ENCODE data around the gene ARIH2.

Gene ARIH2

DNA sequence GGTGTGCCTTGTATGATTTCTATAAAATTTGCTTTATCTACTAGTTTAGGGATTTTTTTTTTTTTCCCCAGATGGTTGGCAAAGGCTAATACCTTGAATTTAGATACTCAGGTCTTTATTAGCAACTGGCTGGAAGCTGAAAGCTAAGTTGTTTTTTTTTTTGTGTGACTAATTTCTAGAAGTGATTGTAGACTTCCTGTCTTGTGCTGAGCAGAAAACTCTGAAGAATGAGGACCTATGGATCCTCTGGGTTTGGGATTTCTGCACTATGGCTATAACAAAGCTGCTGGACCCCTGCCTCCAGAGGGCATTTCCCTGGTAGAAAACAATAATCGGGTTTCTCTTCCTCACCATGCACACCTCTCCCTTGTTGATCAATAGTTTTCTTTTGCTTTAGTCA lies 10.0 kb downstream of the ARIH2 start:
- DNase-seq (ENCODE audit: low read depth in 2 of 2, low spot score in 1 of 2), result no peak

- DNase-seq (ENCODE audit: low read depth in 2 of 2, low spot score in 1 of 2), result no peak
Observed at GRCh38 chr3:48929358-48930035, 10.9 kb downstream of the ARIH2 start.

- no peak for DNase-seq (ENCODE audit: low read depth in 2 of 2, low spot score in 1 of 2)
Observed at GRCh38 chr3:48930590-48930989, 11.9 kb downstream of the ARIH2 start.

GRCh38 chr3:48931944-48932580 lies 13.4 kb downstream of the ARIH2 start:
- DNase-seq (ENCODE audit: low read depth in 2 of 2, low spot score in 1 of 2), result no peak

DNA sequence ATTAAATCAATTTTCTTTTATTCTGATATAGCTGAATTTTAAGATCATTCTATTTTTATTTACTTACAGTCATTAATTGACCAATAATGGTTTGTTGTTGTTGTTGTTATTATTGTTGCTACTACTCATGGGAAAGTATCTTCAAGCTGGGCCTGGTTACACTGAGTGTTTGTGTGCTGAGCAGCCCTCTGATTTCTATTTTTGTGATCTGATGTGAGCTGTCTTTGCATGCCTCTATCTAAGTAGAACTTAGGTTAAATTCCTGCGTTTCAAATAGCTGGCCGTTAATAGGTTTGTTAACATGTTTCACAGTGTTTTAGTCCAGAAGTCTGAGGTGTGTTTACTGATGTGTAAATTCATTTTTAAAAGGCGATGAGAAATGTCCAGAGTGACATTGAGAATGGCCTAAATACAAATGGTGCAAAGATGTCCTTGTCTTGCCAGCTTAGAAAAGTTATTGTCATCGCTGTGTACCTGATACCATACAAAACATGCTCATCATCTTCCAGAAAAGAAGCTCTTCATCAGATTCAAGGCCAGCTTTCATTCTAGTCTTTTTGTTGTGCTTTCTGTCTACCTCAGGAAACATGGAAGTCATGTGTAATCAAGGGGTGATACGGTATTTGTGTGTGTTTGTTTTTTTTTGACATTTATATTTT lies 15.8 kb downstream of the ARIH2 start:
- DNase-seq (ENCODE audit: low read depth in 2 of 2, low spot score in 1 of 2), result no peak

DNA sequence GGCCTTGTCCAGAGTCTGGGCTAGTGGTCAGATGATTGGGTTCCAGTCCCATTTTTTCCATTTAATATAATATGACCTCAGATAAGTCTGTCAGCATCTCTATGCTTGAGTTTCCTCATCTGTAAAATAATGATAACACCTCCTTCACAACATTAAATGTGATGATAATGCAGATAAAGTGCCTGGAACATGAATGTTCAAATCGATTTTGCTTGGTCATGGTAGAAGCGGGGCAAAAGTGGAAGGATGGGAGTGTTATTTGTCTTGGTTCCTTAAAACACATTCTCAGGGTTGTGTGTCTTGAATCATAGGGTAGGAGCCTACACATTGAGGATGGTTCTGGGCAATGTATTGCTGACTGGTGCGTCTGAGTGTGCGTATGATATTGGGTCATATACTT lies 16.9 kb downstream of the ARIH2 start:
- no peak for DNase-seq (ENCODE audit: low read depth in 2 of 2, low spot score in 1 of 2)

DNA sequence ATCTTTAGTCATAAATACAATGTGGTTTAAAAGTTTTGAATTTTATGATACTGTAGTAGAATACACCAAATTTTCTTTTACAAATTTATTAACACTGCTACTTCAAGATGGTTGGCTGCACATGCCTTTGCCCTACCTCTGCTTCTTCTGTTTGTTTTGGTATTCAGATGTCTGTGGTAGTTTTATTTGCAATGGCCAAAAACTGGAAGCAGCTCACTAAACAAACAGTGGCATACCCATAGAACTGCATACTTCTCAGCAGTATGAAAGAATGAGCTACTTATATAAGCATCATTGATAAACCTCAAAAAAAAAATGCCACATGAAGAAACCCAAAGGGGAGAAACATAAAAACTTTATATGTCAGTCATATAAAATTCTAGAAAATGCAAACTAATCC lies 19.5 kb downstream of the ARIH2 start:
- DNase-seq (ENCODE audit: low read depth in 2 of 2, low spot score in 1 of 2), result no peak

- no peak for DNase-seq (ENCODE audit: low read depth in 2 of 2, low spot score in 1 of 2)
Observed at GRCh38 chr3:48938689-48939088, 20.0 kb downstream of the ARIH2 start.

DNA sequence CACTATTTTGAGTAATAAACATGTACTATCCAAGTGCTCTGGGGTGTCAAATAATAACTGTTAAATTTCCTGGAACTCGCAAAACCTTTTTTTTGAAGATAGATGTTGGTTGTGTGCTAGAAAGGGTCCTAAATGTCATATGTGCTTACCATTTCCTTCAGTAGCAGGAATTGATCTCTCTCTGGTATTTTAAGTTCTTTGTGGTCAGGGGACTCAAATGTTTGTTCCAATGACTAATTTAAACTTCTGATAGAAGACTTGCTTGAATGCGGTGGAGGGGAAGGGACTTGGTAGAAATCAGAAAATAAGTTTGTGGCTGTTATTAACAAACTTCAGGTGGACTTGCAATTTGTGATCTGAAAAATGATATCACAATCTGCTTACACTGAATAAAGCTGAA lies 26.8 kb downstream of the ARIH2 start:
- DNase-seq (ENCODE audit: low read depth in 2 of 2, low spot score in 1 of 2), result no peak

- no peak for DNase-seq (ENCODE audit: low read depth in 2 of 2, low spot score in 1 of 2)
Observed at GRCh38 chr3:48945891-48946549, 27.4 kb downstream of the ARIH2 start.

DNA sequence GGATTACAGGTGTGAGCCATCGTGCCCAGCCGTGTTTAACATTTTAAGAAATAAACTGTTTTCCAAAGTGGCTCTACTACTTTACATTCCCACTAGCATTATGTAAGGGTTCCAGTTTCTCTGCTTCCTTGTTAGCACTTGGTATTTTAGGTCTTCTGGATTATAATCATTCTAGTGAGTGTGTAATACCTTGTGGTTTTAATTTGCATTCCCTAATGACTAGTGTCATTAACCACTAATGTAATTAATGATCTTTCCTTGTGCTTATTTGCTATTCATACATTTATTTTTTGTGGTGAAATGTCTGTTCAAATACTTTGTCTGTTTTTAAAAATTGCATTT lies 30.7 kb downstream of the ARIH2 start:
- DNase-seq (ENCODE audit: low read depth in 2 of 2, low spot score in 1 of 2), result no peak

GRCh38 chr3:48950051-48950450 lies 31.4 kb downstream of the ARIH2 start:
- no peak for DNase-seq (ENCODE audit: low read depth in 2 of 2, low spot score in 1 of 2)

GRCh38 chr3:48951764-48952163 lies 33.1 kb downstream of the ARIH2 start:
- no peak for DNase-seq (ENCODE audit: low read depth in 2 of 2, low spot score in 1 of 2)

- DNase-seq (ENCODE audit: low read depth in 2 of 2, low spot score in 1 of 2), result peak; percentile 9 to 17
Observed at GRCh38 chr3:48952510-48953118, 34.0 kb downstream of the ARIH2 start.

DNA sequence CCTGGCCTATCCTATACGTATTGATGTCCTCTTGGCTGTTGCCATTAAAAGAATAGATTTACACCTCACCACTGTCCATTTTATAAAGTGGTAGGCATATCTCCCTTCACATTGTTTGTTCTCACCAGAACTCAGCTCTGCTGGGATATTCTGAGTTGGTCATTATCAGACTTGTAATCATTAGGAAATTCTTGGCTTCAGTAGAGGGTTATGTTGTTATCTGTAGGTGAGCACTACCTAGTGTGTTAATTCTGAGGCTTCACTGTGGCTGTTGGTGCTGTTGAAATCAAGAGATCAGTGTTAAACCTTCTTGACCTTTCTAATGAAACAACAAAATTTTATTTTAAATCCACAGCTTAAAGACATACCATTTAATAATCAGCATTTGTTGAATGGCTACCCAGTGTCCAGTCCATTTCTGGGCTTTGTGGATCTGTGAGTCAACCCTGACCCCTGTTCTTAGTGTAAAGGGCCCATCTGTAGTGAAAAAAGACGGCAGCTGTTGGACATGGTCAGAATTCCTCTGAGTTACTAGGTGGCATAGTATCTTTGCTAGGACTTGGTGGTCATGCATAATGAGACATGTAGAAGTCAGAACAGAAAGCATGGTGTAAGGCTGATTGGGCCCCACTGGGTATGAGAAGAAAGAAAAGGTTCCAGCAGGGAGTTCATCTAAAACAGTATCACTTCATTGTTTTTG lies 38.5 kb downstream of the ARIH2 start:
- DNase-seq (ENCODE audit: low read depth in 2 of 2, low spot score in 1 of 2), result no peak

- no peak for DNase-seq (ENCODE audit: low read depth in 2 of 2, low spot score in 1 of 2)
Observed at GRCh38 chr3:48960841-48961413, 42.3 kb downstream of the ARIH2 start.

GRCh38 chr3:48962340-48962739 lies 43.7 kb downstream of the ARIH2 start:
- no peak for DNase-seq (ENCODE audit: low read depth in 2 of 2, low spot score in 1 of 2)

DNA sequence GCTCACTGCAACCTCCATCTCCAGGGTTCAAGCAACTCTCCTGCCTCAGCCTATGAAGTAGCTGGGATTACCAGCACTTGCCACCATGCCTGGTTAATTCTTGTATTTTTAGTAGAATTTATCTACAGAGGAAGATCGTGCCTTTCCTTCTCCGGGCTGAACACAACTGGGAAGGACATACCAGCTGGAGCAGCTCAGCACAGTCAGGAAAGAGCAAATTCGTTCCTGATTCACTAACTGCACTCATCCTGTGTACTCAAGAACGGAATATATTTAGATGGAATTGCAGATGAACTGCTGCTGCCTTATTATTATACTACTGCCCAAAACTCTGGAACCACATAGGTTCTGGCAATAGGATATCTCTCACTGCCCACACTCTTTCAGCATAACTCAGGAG lies 44.3 kb downstream of the ARIH2 start:
- no peak for DNase-seq (ENCODE audit: low read depth in 2 of 2, low spot score in 1 of 2)

GRCh38 chr3:48963591-48963990 lies 44.9 kb downstream of the ARIH2 start:
- DNase-seq (ENCODE audit: low read depth in 2 of 2, low spot score in 1 of 2), result no peak

GRCh38 chr3:48966367-48966766 lies 47.7 kb downstream of the ARIH2 start:
- no peak for DNase-seq (ENCODE audit: low read depth in 2 of 2, low spot score in 1 of 2)

GRCh38 chr3:48966876-48967361 lies 48.3 kb downstream of the ARIH2 start:
- DNase-seq (ENCODE audit: low read depth in 2 of 2, low spot score in 1 of 2), result no peak
